NOMO-1 treated with dmso at 0.1 percent for 144 hours (cell line): Measurements from ENCODE around the gene NELL2.
"Not testable (repeated sequence)": the region's sequence is repeated elsewhere in the genome, so short reads cannot be mapped to it uniquely, and the experiment has no call there.

ENCODE experiments used
- DNase-seq: peaks from one replicate; lab custom pipeline; 2025; ENCODE audit not compliant: unreplicated experiment; lab: John Stamatoyannopoulos, UW

Gene NELL2

DNA sequence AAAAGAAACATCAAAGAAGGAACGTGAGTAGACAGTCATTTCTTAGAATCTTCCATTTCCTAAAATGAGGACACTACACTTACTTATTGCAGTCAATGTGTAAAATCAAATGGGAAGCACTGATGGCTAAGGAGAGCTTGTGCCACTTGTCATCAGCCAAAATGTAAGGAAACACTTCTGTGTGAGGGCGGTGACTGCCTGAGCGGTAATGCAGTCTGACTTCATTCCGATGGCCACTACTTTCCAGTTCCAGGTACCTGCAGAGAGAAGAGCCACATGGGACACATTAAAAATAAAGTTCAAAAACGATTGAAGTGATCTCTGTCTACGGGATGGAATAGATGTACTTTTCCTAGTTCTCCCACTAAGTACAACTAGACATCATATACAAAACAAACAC is 96.3 kb downstream of the NELL2 start:
- no peak for DNase-seq

DNA sequence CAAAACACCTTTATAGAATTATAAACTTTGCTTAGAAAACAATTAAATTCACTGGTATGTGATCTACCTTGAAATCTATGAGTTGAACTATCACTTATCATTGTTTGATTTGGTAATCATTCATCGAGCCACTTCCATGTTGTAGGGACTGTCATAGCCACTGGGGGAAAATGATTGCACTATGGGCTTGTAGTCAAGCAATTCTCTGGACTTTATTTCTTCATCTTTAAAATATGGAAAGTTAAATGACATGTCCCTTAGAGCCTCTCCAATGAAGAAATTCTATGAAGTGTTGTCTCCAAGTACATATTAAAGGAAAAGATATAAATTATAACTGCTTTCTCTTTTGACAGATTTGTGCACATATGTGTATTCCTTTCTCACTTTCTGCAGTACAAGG is 97.3 kb downstream of the NELL2 start:
- DNase-seq, result no peak

- no peak for DNase-seq
These were observed 99.1 kb downstream of the NELL2 start for GRCh38 chr12:44777044-44777443.

GRCh38 chr12:44775901-44776300 is 100.2 kb downstream of the NELL2 start:
- DNase-seq, result no peak

- no peak for DNase-seq
These were observed 101.2 kb downstream of the NELL2 start for GRCh38 chr12:44774815-44775411.

- DNase-seq, result no peak
These were observed 104.6 kb downstream of the NELL2 start for GRCh38 chr12:44771485-44772021.

- no peak for DNase-seq
These were observed 110.3 kb downstream of the NELL2 start for GRCh38 chr12:44765796-44766195.

- DNase-seq, result no peak
These were observed 113.1 kb downstream of the NELL2 start for GRCh38 chr12:44763021-44763420.

GRCh38 chr12:44759289-44759688 is 116.8 kb downstream of the NELL2 start:
- DNase-seq, result no peak

DNA sequence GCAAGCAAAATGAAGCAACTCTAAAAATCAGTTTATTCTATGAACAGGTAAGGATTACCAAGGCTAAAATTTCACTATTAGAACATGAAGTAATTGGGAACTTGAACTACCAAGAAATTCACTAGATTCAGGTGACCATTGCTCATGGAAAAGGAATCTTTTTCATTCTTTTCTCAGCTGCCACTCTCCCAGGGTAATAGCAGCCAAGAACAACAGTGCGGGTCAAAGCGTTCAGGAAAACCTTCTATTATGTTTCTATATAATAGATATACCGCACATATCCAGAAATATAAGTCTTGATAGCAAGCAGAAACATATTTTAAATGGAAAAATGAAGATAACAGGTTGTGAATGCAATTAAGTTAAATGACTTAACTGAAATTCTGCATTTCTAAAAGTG is 125.6 kb downstream of the NELL2 start:
- DNase-seq, result no peak

- DNase-seq, result no peak
These were observed 126.5 kb downstream of the NELL2 start for GRCh38 chr12:44749566-44749965.

DNA sequence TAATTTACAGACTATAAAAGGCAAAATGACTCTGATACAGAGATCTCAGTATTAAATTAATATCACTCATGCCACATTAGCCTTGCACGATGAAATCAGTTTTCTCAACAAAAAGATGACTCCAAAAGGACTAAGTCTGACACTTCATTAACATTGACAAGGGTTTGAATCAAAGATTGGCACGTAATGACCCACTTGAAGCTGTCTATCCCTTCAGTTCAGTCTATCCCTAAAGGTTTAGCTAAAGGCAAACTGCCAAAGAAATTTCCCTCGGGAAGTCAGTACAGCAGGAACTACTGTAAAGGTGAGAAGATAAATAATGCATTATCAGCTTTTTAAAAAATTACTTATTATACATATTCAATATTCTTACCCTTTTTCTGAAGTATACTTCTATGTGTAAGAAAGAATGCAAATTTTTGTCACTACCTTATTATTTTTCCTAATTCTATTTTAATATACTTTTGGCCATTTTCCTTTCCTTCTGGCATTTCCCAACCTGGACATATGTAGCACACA is 127.1 kb downstream of the NELL2 start:
- no peak for DNase-seq

DNA sequence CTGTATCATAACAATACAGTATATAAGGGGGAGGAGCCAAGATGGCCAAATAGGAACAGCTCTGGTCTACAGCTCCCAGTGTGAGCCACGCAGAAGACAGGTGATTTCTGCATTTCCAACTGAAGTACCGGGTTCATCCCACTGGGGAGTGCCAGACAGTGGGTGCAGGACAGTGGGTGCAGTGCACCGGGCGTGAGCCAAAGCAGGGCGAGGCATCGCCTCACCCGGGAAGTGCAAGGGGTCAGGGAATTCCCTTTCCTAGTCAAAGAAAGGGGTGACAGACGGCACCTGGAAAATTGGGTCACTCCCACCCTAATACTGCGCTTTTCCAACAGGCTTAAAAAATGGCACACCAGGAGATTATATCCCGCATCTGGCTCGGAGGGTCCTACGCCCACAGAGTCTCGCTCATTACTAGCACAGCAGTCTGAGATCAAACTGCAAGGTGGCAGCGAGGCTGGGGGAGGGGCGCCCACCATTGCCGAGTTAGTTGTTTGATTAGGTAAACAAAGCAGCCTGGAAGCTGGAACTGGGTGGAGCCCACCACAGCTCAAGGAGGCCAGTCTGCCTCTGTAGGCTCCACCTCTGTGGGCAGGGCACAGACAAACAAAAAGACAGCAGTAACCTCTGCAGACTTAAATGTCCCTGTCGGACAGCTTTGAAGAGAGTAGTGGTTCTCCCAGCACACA is 134.7 kb downstream of the NELL2 start:
- DNase-seq, result not testable (repeated sequence)

DNA sequence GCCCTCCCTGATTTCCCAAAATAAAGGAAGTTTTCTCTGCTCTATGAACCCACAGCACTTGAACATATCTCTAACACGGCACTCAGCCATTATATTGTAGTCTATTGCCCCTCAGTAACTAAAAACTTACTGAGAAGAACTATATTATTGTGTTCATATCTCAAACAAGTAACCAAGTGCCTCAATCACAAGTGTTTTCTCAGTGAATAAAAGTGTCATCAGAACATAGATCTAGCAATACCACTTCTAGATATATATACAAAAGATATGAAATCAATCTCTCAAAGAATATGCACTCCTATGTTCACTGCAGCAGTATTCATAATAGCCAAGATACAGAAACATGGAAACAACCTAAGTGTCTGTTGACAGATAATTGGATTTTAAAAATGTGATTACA is 138.1 kb downstream of the NELL2 start:
- DNase-seq, result no peak

GRCh38 chr12:44728566-44728965 is 147.5 kb downstream of the NELL2 start:
- no peak for DNase-seq

DNA sequence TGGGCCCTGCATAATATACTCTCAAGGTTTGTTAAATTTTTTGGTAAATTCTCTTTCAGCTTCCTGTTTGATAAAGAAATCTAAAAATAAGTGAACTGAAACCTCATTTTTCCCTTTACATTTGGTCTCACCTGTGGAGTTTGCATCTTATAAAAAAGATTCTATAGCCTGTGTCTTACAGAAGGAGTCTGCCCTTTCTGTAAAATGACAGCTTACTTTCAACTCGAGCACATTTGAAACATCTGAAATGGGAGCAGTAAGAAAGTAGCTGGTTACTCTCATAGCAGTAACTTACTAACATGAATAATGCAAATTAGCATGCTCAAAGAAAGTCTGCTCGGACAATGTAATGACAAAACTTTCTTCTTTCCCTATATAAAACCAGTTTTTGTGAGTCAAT is 155.8 kb downstream of the NELL2 start:
- no peak for DNase-seq

- no peak for DNase-seq
These were observed 158.5 kb downstream of the NELL2 start for GRCh38 chr12:44717612-44718011.

DNA sequence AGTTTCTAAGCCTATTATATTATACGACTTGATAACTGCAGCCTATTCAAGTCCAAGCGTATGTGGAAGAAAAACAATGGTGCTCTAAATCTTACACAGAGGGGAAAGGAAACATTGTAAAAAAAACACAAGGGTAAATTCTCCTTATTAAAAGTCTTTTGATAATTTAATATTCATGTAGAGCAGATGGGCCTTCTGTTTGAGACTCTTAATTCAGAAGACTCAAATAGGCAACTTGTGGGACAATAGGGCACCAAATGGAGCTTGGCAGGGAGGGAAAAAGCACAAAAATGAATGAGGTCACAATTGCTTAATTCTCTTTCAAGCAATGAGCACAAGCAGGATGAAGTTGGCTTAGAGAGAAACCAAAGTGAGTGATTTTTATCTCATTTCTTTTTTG is 159.4 kb downstream of the NELL2 start:
- no peak for DNase-seq

DNA sequence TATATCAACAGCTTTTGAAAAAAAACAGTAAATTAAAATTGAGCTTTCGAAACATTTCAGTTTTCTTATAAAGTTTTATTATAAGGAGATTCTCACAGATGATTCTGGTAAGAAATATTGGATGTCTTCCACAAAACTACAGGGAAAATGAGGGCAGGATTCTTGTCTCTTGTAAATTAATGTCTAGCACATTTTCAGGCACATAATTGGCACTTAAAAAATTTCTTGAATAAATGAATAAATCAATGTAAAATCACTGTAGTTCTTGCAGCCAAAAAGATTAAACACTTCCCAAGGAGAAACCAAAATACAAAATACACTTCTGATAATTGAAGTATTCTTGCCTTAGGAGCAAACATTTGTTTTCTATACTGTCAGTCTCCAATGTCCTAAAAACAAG is 164.4 kb downstream of the NELL2 start:
- no peak for DNase-seq

- no peak for DNase-seq
These were observed 166.9 kb downstream of the NELL2 start for GRCh38 chr12:44709166-44709565.

- DNase-seq, result no peak
These were observed 167.9 kb downstream of the NELL2 start for GRCh38 chr12:44708218-44708617.

GRCh38 chr12:44703182-44703910 is 172.8 kb downstream of the NELL2 start:
- no peak for DNase-seq
